DOHH2 (cell line): Measurements from ENCODE around the gene SLC25A31.

Experiments
- EZH2phosphoT487 ChIP-seq: fragments of 200-600 bp; sonication (generic); IDR thresholded peaks from 2 replicates; pipeline ENCODE4 v1.6.1; 2017; ENCODE audit warnings: borderline replicate concordance, mild to moderate bottlenecking, antibody characterized with exemption, low read length, moderate library complexity, mixed read lengths
- TF ChIP-seq, protein P1 (sequence below): fragments of 200-600 bp; sonication (generic); IDR thresholded peaks from one replicate; pipeline ENCODE4 v1.5.1; 2014; ENCODE audit warnings: antibody characterized with exemption, mild to moderate bottlenecking, low read depth, low read length; ENCODE audit not compliant: poor library complexity, severe bottlenecking

DNA sequence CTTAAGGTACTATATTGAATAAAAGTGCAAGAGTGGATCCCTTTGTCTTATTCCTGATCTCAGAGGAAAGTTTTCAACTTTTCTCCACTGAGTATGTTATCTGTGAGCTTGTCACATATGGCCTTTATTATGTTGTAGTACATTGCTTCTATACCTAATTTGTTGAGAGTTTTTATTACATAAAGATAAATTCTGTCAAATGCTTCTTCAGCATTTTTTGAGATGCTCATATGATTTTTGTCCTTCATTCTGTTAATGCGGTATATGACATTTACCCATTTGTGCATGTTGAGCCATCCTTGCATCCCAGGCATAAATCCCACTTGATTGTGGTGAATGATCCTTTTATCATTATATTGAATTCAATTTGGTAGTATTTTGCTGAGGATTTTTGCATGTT, 11.0 kb downstream of the SLC25A31 start:
- TF ChIP-seq, protein P1, sequence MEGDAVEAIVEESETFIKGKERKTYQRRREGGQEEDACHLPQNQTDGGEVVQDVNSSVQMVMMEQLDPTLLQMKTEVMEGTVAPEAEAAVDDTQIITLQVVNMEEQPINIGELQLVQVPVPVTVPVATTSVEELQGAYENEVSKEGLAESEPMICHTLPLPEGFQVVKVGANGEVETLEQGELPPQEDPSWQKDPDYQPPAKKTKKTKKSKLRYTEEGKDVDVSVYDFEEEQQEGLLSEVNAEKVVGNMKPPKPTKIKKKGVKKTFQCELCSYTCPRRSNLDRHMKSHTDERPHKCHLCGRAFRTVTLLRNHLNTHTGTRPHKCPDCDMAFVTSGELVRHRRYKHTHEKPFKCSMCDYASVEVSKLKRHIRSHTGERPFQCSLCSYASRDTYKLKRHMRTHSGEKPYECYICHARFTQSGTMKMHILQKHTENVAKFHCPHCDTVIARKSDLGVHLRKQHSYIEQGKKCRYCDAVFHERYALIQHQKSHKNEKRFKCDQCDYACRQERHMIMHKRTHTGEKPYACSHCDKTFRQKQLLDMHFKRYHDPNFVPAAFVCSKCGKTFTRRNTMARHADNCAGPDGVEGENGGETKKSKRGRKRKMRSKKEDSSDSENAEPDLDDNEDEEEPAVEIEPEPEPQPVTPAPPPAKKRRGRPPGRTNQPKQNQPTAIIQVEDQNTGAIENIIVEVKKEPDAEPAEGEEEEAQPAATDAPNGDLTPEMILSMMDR = no peak
- no peak for TF ChIP-seq EZH2phosphoT487
